WTC11 (cell line): Measurements from ENCODE around the gene RIC1. TPM values are rescaled to one million over a fixed set of nuclear protein-coding genes. Genes with fewer than 3 reads are reported as not detected.

Experiments used
- ATAC-seq: fragments of 200-7000 bp; cut with Tn5 transposase; 2 replicates; pipeline ENCODE4 v1.10.0; 2021; ENCODE audit warnings: mild to moderate bottlenecking, moderate library complexity
- CTCF ChIA-PET: fragments of 300-600 bp; sonication (Branson Sonifier 250); formaldehyde crosslinking; loops from one replicate; lab custom pipeline; 2021; ENCODE audit warnings: antibody characterized with exemption; lab: Charles Lee
- POLR2A ChIA-PET: fragments of 350-600 bp; sonication (Branson Sonifier 250); formaldehyde crosslinking; loops from one replicate; lab custom pipeline; 2021; ENCODE audit warnings: antibody characterized with exemption; lab: Charles Lee
- DNase-seq: peaks from one replicate; pipeline ENCODE4 v3.0.0; 2021; ENCODE audit warnings: low spot score
- H3K27ac Mint-ChIP-seq: 2 replicates; pipeline ENCODE4 v1.8.0; 2021; ENCODE audit warnings: mixed read lengths
- H3K27me3 Mint-ChIP-seq: 2 replicates; pipeline ENCODE4 v1.8.0; 2021; ENCODE audit warnings: low read depth, mild to moderate bottlenecking, moderate library complexity, mixed read lengths
- H3K36me3 Mint-ChIP-seq: 2 replicates; pipeline ENCODE4 v1.8.0; 2021; ENCODE audit warnings: mixed read lengths
- H3K4me1 Mint-ChIP-seq: 2 replicates; pipeline ENCODE4 v1.8.0; 2022; ENCODE audit warnings: mixed read lengths
- H3K4me3 Mint-ChIP-seq: 2 replicates; pipeline ENCODE4 v1.8.0; 2021; ENCODE audit warnings: mild to moderate bottlenecking, moderate library complexity, mixed read lengths
- H3K9me3 Mint-ChIP-seq: 2 replicates; pipeline ENCODE4 v1.8.0; 2021; ENCODE audit warnings: mixed read lengths
- AR ChIP-seq: fragments of 250-450 bp; sonication (Bioruptor Pico); IDR thresholded peaks from 2 replicates; pipeline ENCODE4 v1.9.0; 2021; ENCODE audit warnings: mild to moderate bottlenecking
- HMGXB4 ChIP-seq: sonication (generic); formaldehyde crosslinking; IDR thresholded peaks from 2 replicates; pipeline ENCODE4 v1.8.1; 2023; ENCODE audit warnings: mild to moderate bottlenecking, moderate library complexity, missing genetic modification reagents
- NR3C1 ChIP-seq: sonication (generic); formaldehyde crosslinking; conservative IDR thresholded peaks from 2 replicates; pipeline ENCODE4 v1.8.1; 2023; ENCODE audit warnings: low read depth, mild to moderate bottlenecking, missing genetic modification reagents
- TEAD4 ChIP-seq: sonication (generic); formaldehyde crosslinking; IDR thresholded peaks from 2 replicates; pipeline ENCODE4 v1.8.0; 2022; ENCODE audit warnings: mild to moderate bottlenecking, missing genetic modification reagents
- ZNF512 ChIP-seq: sonication (generic); formaldehyde crosslinking; IDR thresholded peaks from 2 replicates; pipeline ENCODE4 v1.8.1; 2022; ENCODE audit warnings: missing genetic modification reagents, borderline replicate concordance
- total RNA-seq: library from RNA; stranded (reverse); gene quantifications from 3 replicates; pipeline ENCODE4 v1.2.3, GENCODE V29; 2021
- TF ChIP-seq, protein P1 (sequence below): sonication (generic); formaldehyde crosslinking; IDR thresholded peaks from 2 replicates; pipeline ENCODE4 v1.8.1; 2023; ENCODE audit warnings: mild to moderate bottlenecking, missing genetic modification reagents
- TF ChIP-seq, protein P2 (sequence below): sonication (generic); formaldehyde crosslinking; IDR thresholded peaks from 2 replicates; pipeline ENCODE4 v1.8.1; 2023; ENCODE audit warnings: mild to moderate bottlenecking, missing genetic modification reagents

The RIC1 gene
- total RNA-seq, 1 experiment from 2014 or later: 18.9 TPM

DNA sequence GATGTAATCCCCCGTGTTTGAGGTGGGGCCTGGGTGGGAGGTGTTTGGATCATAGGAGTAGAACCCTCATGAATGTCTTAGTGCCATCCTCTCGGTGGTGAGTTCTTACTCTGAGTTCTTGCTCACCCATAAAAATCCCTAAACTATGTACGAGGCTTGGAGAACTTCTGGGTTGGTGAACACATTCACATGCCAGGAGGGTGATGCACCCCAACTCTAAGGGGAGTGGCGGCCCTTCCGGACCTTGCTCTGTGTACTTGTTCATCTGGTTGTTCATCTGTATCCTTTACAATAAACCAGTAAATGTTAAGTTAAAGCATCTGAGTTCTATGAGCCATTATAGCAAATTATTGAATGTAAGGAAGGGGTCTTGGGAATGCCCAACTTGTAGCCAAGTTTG is 36.0 kb upstream of the RIC1 start (continued):
- TF ChIP-seq ZNF512 (no peak), AR (no peak)

- no peak overlapping the region for H3K4me3 Mint-ChIP-seq
- ATAC-seq: no peak
- H3K27me3 Mint-ChIP-seq: peaks cover 15% of the 10 kb centered on the region
- H3K9me3 Mint-ChIP-seq: no peaks in the 10 kb centered on the region
- H3K27ac Mint-ChIP-seq: no peak overlapping the region
- TF ChIP-seq, protein P1, sequence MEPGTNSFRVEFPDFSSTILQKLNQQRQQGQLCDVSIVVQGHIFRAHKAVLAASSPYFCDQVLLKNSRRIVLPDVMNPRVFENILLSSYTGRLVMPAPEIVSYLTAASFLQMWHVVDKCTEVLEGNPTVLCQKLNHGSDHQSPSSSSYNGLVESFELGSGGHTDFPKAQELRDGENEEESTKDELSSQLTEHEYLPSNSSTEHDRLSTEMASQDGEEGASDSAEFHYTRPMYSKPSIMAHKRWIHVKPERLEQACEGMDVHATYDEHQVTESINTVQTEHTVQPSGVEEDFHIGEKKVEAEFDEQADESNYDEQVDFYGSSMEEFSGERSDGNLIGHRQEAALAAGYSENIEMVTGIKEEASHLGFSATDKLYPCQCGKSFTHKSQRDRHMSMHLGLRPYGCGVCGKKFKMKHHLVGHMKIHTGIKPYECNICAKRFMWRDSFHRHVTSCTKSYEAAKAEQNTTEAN: no peak
- no peak for TF ChIP-seq HMGXB4 (CRISPR knock-in tag)
- no peak for TF ChIP-seq NR3C1 (CRISPR knock-in tag)
- ChIA-PET CTCF (no interaction called here), POLR2A (no interaction called here)
- no peaks in the 10 kb centered on the region for H3K36me3 Mint-ChIP-seq
- H3K4me1 Mint-ChIP-seq: peaks cover 7% of the 10 kb centered on the region
- no peak for DNase-seq
Observed at GRCh38 chr9:5593904-5594303, 35.0 kb upstream of the RIC1 start.

GRCh38 chr9:5596173-5596572 is 32.7 kb upstream of the RIC1 start:
- Mint-ChIP-seq H3K9me3 (no peaks in the 10 kb centered on the region), H3K4me1 (no peaks in the 10 kb centered on the region), H3K27me3 (peaks cover 9% of the 10 kb centered on the region), H3K27ac (no peak overlapping the region), H3K36me3 (no peaks in the 10 kb centered on the region), H3K4me3 (no peak overlapping the region)
- TF ChIP-seq, protein P2, sequence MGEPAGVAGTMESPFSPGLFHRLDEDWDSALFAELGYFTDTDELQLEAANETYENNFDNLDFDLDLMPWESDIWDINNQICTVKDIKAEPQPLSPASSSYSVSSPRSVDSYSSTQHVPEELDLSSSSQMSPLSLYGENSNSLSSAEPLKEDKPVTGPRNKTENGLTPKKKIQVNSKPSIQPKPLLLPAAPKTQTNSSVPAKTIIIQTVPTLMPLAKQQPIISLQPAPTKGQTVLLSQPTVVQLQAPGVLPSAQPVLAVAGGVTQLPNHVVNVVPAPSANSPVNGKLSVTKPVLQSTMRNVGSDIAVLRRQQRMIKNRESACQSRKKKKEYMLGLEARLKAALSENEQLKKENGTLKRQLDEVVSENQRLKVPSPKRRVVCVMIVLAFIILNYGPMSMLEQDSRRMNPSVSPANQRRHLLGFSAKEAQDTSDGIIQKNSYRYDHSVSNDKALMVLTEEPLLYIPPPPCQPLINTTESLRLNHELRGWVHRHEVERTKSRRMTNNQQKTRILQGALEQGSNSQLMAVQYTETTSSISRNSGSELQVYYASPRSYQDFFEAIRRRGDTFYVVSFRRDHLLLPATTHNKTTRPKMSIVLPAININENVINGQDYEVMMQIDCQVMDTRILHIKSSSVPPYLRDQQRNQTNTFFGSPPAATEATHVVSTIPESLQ (CRISPR knock-in tag): no peak
- no peak for TF ChIP-seq ZNF512
- no peak for TF ChIP-seq TEAD4 (CRISPR knock-in tag)
- POLR2A ChIA-PET: no interaction called here
- ATAC-seq (no peak), DNase-seq (no peak)
- CTCF ChIA-PET: interaction anchor here (1.1 to 1.2 kb wide), 2 partner anchors 154 to 159 kb away, joined by 3 read pairs; partner anchors contain the start of gene PLGRKT
